ENCODE data around the gene ADAMTS1. TPM values are rescaled to one million over a fixed set of nuclear protein-coding genes. Genes with fewer than 3 reads are reported as not detected.

The ADAMTS1 gene
- total RNA-seq, 1 experiment from 2014 or later, result 0.26 TPM

DNA sequence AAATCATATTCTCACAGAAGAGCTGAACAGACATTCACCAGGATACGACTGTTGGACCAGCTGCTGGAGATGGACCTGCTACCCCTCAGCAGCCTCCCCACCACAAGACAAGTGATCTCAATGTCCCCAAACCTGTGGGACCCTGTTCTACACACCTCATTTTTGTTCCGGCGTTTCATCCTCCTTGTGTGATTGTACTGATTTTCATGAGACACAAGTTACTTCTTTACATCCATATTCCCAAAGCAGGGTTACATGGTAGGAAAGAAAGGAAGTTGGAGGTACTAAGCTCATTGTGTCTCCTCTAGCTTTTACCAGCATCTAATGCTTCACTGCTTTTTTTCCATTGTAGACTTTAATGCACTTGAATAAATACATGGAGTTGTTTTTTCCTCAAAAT, 8.7 kb downstream of the ADAMTS1 start:
- intact Hi-C loops (cut with micrococcal nuclease; ENCODE audit: unreplicated experiment), result no loop called here
- Histone ChIP-seq H2AFZ (no peak overlapping the region), H3K79me2 (ENCODE audit: low read depth) (no peaks in the 10 kb centered on the region), H3K27ac (no peak overlapping the region), H3K4me3 (no peak overlapping the region), H3K4me1 (replicated peaks; ENCODE audit: insufficient read depth) (no peaks in the 10 kb centered on the region), H3K9me3 (ENCODE audit: insufficient read depth, low read depth) (no peaks in the 10 kb centered on the region), H4K20me1 (ENCODE audit: insufficient read depth) (no peaks in the 10 kb centered on the region), H3K27me3 (ENCODE audit: insufficient read depth, low read depth) (no peaks in the 10 kb centered on the region), H3K4me2 (no peak overlapping the region), H3K9me2 (ENCODE audit: insufficient read depth) (no peaks in the 10 kb centered on the region), H3F3A (ENCODE audit: insufficient read depth, low read depth) (no peaks in the 10 kb centered on the region), H3K36me3 (ENCODE audit: low read depth) (no peaks in the 10 kb centered on the region)
- ChIA-PET POLR2A (ENCODE audit: unreplicated experiment) (no interaction called here), CTCF (no interaction called here)
- no peak for TF ChIP-seq EZH2 (IDR thresholded peaks at IDR 0.05; ENCODE audit: low read depth)
- TF ChIP-seq, protein P1, sequence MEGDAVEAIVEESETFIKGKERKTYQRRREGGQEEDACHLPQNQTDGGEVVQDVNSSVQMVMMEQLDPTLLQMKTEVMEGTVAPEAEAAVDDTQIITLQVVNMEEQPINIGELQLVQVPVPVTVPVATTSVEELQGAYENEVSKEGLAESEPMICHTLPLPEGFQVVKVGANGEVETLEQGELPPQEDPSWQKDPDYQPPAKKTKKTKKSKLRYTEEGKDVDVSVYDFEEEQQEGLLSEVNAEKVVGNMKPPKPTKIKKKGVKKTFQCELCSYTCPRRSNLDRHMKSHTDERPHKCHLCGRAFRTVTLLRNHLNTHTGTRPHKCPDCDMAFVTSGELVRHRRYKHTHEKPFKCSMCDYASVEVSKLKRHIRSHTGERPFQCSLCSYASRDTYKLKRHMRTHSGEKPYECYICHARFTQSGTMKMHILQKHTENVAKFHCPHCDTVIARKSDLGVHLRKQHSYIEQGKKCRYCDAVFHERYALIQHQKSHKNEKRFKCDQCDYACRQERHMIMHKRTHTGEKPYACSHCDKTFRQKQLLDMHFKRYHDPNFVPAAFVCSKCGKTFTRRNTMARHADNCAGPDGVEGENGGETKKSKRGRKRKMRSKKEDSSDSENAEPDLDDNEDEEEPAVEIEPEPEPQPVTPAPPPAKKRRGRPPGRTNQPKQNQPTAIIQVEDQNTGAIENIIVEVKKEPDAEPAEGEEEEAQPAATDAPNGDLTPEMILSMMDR (conservative IDR thresholded peaks at IDR 0.05), result no peak
- no TSS peak for BruUV-seq (replicated peaks)
- DNase-seq, result no peak

- BruUV-seq (replicated peaks), result no TSS peak
Observed at GRCh38 chr21:26835714-26836265, 9.4 kb downstream of the ADAMTS1 start.

DNA sequence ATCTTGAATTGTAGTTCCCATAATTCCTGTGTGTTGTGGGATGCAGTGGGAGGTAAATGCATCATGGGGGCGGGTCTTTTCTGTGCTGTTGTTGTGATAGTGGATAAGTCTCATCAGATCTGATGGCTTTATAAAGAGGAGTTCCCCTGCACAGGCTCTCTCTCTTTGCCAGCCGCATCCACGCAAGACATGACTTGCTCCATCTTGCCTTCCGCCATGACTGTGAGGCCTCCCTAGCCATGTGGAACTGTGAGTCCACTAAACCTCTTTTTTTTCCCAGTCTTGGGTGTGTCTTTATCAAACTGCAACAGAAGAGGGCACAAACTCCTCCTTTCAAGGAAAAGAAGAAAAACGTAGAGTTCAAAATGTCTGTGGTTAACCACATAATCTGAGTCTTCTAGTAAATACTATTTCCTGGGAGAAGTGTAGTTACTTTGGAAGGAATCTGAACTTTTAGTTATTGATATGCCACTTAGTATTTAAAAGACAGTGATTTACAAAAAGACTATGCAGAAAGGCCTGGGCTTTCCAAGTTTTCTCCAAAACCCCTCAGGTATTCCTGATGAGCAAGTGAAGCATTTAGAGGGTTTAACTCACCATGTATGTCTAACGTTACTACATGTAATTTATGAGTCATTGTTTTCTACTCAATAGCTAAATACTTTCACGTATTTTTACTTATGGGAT, 10.0 kb downstream of the ADAMTS1 start:
- no peaks in the 10 kb centered on the region for H3F3A ChIP-seq (ENCODE audit: insufficient read depth, low read depth)
- no peaks in the 10 kb centered on the region for H3K79me2 ChIP-seq (ENCODE audit: low read depth)
- POLR2A ChIA-PET (ENCODE audit: unreplicated experiment), result no interaction called here
- TF ChIP-seq EZH2 (IDR thresholded peaks at IDR 0.05; ENCODE audit: low read depth), result no peak
- TF ChIP-seq, protein P1 (conservative IDR thresholded peaks at IDR 0.05), result no peak
- no peaks in the 10 kb centered on the region for H3K27me3 ChIP-seq (ENCODE audit: insufficient read depth, low read depth)
- no peak for DNase-seq
- no TSS peak for BruUV-seq (replicated peaks)
- H3K4me1 ChIP-seq (replicated peaks; ENCODE audit: insufficient read depth), result no peaks in the 10 kb centered on the region
- CTCF ChIA-PET, result no interaction called here
- H2AFZ ChIP-seq, result no peak overlapping the region
- no peak overlapping the region for H3K4me3 ChIP-seq
- H3K4me2 ChIP-seq, result no peak overlapping the region
- intact Hi-C loops (cut with micrococcal nuclease; ENCODE audit: unreplicated experiment), result no loop called here
- no peaks in the 10 kb centered on the region for H4K20me1 ChIP-seq (ENCODE audit: insufficient read depth)
- no peaks in the 10 kb centered on the region for H3K36me3 ChIP-seq (ENCODE audit: low read depth)
- no peaks in the 10 kb centered on the region for H3K9me2 ChIP-seq (ENCODE audit: insufficient read depth)
- H3K27ac ChIP-seq, result no peak overlapping the region
- H3K9me3 ChIP-seq (ENCODE audit: insufficient read depth, low read depth), result no peaks in the 10 kb centered on the region

More at GRCh38 chr21:26835714-26836265, 9.4 kb downstream of the ADAMTS1 start:
- Histone ChIP-seq H3K9me2 (ENCODE audit: insufficient read depth) (no peaks in the 10 kb centered on the region), H3K4me2 (no peak overlapping the region), H3K36me3 (ENCODE audit: low read depth) (no peaks in the 10 kb centered on the region), H3K27ac (no peak overlapping the region), H3K9me3 (ENCODE audit: insufficient read depth, low read depth) (no peaks in the 10 kb centered on the region), H3F3A (ENCODE audit: insufficient read depth, low read depth) (no peaks in the 10 kb centered on the region), H3K4me1 (replicated peaks; ENCODE audit: insufficient read depth) (no peaks in the 10 kb centered on the region), H3K4me3 (no peak overlapping the region), H3K79me2 (ENCODE audit: low read depth) (no peaks in the 10 kb centered on the region), H3K27me3 (ENCODE audit: insufficient read depth, low read depth) (no peaks in the 10 kb centered on the region), H2AFZ (no peak overlapping the region), H4K20me1 (ENCODE audit: insufficient read depth) (no peaks in the 10 kb centered on the region)
- ChIA-PET CTCF (no interaction called here), POLR2A (ENCODE audit: unreplicated experiment) (no interaction called here)
- intact Hi-C loops (cut with micrococcal nuclease; ENCODE audit: unreplicated experiment), result no loop called here
- TF ChIP-seq EZH2 (IDR thresholded peaks at IDR 0.05; ENCODE audit: low read depth), result no peak
- TF ChIP-seq, protein P1 (conservative IDR thresholded peaks at IDR 0.05), result no peak
- no peak for DNase-seq

All from PC-9 (cell line).